H54 (cell line): Measurements from ENCODE around the gene DENND11.
A peak's percentile ranks its signal among the peaks of the same experiment; 100 is the strongest.

Experiments used
- DNase-seq: peaks from one replicate; pipeline ENCODE4 v3.0.0; 2011; ENCODE audit warnings: low spot score, mixed read lengths; ENCODE audit not compliant: insufficient read length
- FAIRE-seq: peaks from 3 replicates; lab custom pipeline; 2011; peaks lifted over from hg19 to GRCh38; lab: Jason Lieb, UNC
- POLR2A ChIP-seq: IDR thresholded peaks from 2 replicates; pipeline ENCODE4 v1.6.1; 2011; ENCODE audit warnings: low read depth, mild to moderate bottlenecking, low read length

DENND11 gene

GRCh38 chr7:141664450-141664849 lies 37.5 kb downstream of the DENND11 start:
- FAIRE-seq: no peak
- TF ChIP-seq POLR2A: no peak
- DNase-seq: no peak

- DNase-seq (no peak), FAIRE-seq (no peak)
- no peak for TF ChIP-seq POLR2A
Measured at GRCh38 chr7:141663081-141663849, 38.7 kb downstream of the DENND11 start.

GRCh38 chr7:141660259-141660658 lies 41.7 kb downstream of the DENND11 start:
- no peak for FAIRE-seq
- no peak for DNase-seq
- no peak for TF ChIP-seq POLR2A

GRCh38 chr7:141659501-141659900 lies 42.5 kb downstream of the DENND11 start:
- DNase-seq (no peak), FAIRE-seq (no peak)
- TF ChIP-seq POLR2A: no peak

- DNase-seq (peak; percentile 48), FAIRE-seq (peak; percentile 57)
- no peak for TF ChIP-seq POLR2A
Measured at GRCh38 chr7:141654551-141654950, 47.4 kb downstream of the DENND11 start.

- no peak for FAIRE-seq
- no peak for TF ChIP-seq POLR2A
- no peak for DNase-seq
Measured at GRCh38 chr7:141652691-141653090, 49.3 kb downstream of the DENND11 start.
